HEK293 (cell line): ENCODE measurements around the gene ALG8.
A peak's percentile ranks its signal among the peaks of the same experiment; 100 is the strongest.

Experiments
- CTCF ChIA-PET: fragments of 350-600 bp; formaldehyde crosslinking; extraction: SDS; loops from one replicate; lab custom pipeline; 2021; ENCODE audit warnings: antibody characterized with exemption; lab: Yijun Ruan, JAX
- POLR2A ChIA-PET: fragments of 300-600 bp; formaldehyde crosslinking; extraction: SDS; loops from one replicate; lab custom pipeline; 2020; ENCODE audit warnings: antibody characterized with exemption, inconsistent platforms; lab: Yijun Ruan, JAX
- H3K27ac ChIP-seq: fragments of 200-500 bp; sonication (Bioruptor generic); 2 replicates; pipeline ENCODE4 v1.5.1; 2014; ENCODE audit warnings: low read depth, low read length, control low read depth, inconsistent platforms; ENCODE audit errors: extremely low read depth
- H3K36me3 ChIP-seq, 2 experiments: fragments of 200-500 bp in 1 of 2; sonication (Bioruptor generic) in 1 of 2; 1 replicate in 1 of 2; 2 replicates in 1 of 2; pipeline ENCODE4 v1.5.1; 2014 to 2017; ENCODE audit warnings: inconsistent platforms in 2 of 2, low read length in 2 of 2; ENCODE audit not compliant: control insufficient read depth in 2 of 2, insufficient read depth in 1 of 2
- H3K4me1 ChIP-seq: fragments of 200-500 bp; sonication (Bioruptor generic); 2 replicates; pipeline ENCODE4 v1.5.1; 2014; ENCODE audit warnings: mild to moderate bottlenecking, low read length, inconsistent platforms; ENCODE audit not compliant: control insufficient read depth, insufficient read depth
- H3K4me3 ChIP-seq: 2 replicates; pipeline ENCODE4 v1.5.1; 2011; ENCODE audit warnings: low read depth, mild to moderate bottlenecking, control low read depth, low read length, moderate library complexity
- H3K9me3 ChIP-seq: fragments of 200-500 bp; sonication (Bioruptor generic); 2 replicates; pipeline ENCODE4 v1.5.1; 2014; ENCODE audit warnings: low read depth, low read length, inconsistent platforms; ENCODE audit not compliant: control insufficient read depth, insufficient read depth
- EGR2 ChIP-seq: fragments of 450-650 bp; formaldehyde crosslinking; IDR thresholded peaks from 2 replicates; pipeline ENCODE4 v1.5.1; 2016; ENCODE audit warnings: low read depth, missing biosample characterization, missing genetic modification characterization
- GFI1B ChIP-seq: fragments of 450-650 bp; formaldehyde crosslinking; IDR thresholded peaks from 2 replicates; pipeline ENCODE4 v1.5.1; 2016; ENCODE audit warnings: missing biosample characterization, missing genetic modification characterization
- GLI2 ChIP-seq: fragments of 450-650 bp; formaldehyde crosslinking; IDR thresholded peaks from 2 replicates; pipeline ENCODE4; 2017; ENCODE audit warnings: missing biosample characterization, missing genetic modification characterization, low read depth, borderline replicate concordance
- KLF16 ChIP-seq: fragments of 450-650 bp; formaldehyde crosslinking; IDR thresholded peaks from 2 replicates; pipeline ENCODE4 v1.5.1; 2017; ENCODE audit warnings: missing biosample characterization, missing genetic modification characterization
- KLF8 ChIP-seq: fragments of 450-650 bp; formaldehyde crosslinking; IDR thresholded peaks from 2 replicates; pipeline ENCODE4 v1.5.1; 2016; ENCODE audit warnings: missing biosample characterization, missing genetic modification characterization
- REPIN1 ChIP-seq: fragments of 450-650 bp; formaldehyde crosslinking; IDR thresholded peaks from 2 replicates; pipeline ENCODE4 v1.5.1; 2017; ENCODE audit warnings: missing biosample characterization, missing genetic modification characterization, low read depth
- YY2 ChIP-seq: fragments of 450-650 bp; formaldehyde crosslinking; IDR thresholded peaks from 2 replicates; pipeline ENCODE4 v1.5.1; 2016; ENCODE audit warnings: missing biosample characterization, missing genetic modification characterization
- ZBTB1 ChIP-seq: fragments of 450-650 bp; formaldehyde crosslinking; IDR thresholded peaks from 2 replicates; pipeline ENCODE4 v1.5.1; 2016; ENCODE audit warnings: missing biosample characterization, missing genetic modification characterization
- ZNF114 ChIP-seq: fragments of 450-650 bp; formaldehyde crosslinking; IDR thresholded peaks from 2 replicates; pipeline ENCODE4 v1.5.0; 2017; ENCODE audit warnings: missing biosample characterization, missing genetic modification characterization
- ZNF184 ChIP-seq: fragments of 450-650 bp; IDR thresholded peaks from 2 replicates; pipeline ENCODE4 v1.5.1; 2018; ENCODE audit warnings: missing biosample characterization, mild to moderate bottlenecking, missing genetic modification characterization
- ZNF221 ChIP-seq: fragments of 450-650 bp; formaldehyde crosslinking; IDR thresholded peaks from 2 replicates; pipeline ENCODE4 v1.5.1; 2017; ENCODE audit warnings: missing biosample characterization, missing genetic modification characterization, borderline replicate concordance
- ZNF433 ChIP-seq: fragments of 450-650 bp; formaldehyde crosslinking; IDR thresholded peaks from 2 replicates; pipeline ENCODE4 v1.5.1; 2016; ENCODE audit warnings: missing biosample characterization, missing genetic modification characterization, low read depth
- ZNF514 ChIP-seq: fragments of 450-650 bp; formaldehyde crosslinking; IDR thresholded peaks from 2 replicates; pipeline ENCODE4 v1.5.1; 2016; ENCODE audit warnings: missing biosample characterization, missing genetic modification characterization
- ZNF529 ChIP-seq: fragments of 450-650 bp; formaldehyde crosslinking; IDR thresholded peaks from 2 replicates; pipeline ENCODE4 v1.5.1; 2017; ENCODE audit warnings: missing genetic modification characterization, missing biosample characterization; ENCODE audit not compliant: insufficient replicate concordance
- ZNF548 ChIP-seq: fragments of 450-650 bp; formaldehyde crosslinking; IDR thresholded peaks from 2 replicates; pipeline ENCODE4 v1.5.1; 2016; ENCODE audit warnings: missing biosample characterization, missing genetic modification characterization
- ZNF555 ChIP-seq: fragments of 450-650 bp; formaldehyde crosslinking; conservative IDR thresholded peaks from 2 replicates; pipeline ENCODE4 v1.5.1; 2017; ENCODE audit warnings: missing biosample characterization, mild to moderate bottlenecking, missing genetic modification characterization, inconsistent platforms
- ZNF561 ChIP-seq: fragments of 450-650 bp; IDR thresholded peaks from 2 replicates; pipeline ENCODE4 v1.5.1; 2018; ENCODE audit warnings: missing biosample characterization, missing genetic modification characterization, borderline replicate concordance
- ZNF585B ChIP-seq: fragments of 450-650 bp; formaldehyde crosslinking; IDR thresholded peaks from 2 replicates; pipeline ENCODE4 v1.5.1; 2016; ENCODE audit warnings: missing biosample characterization, missing genetic modification characterization
- ZNF660 ChIP-seq: fragments of 450-650 bp; IDR thresholded peaks from 2 replicates; pipeline ENCODE4 v1.5.1; 2018; ENCODE audit warnings: missing biosample characterization, mild to moderate bottlenecking, missing genetic modification characterization
- ZNF701 ChIP-seq: fragments of 450-650 bp; formaldehyde crosslinking; IDR thresholded peaks from 2 replicates; pipeline ENCODE4 v1.5.1; 2016; ENCODE audit warnings: missing biosample characterization, missing genetic modification characterization
- ZNF707 ChIP-seq: fragments of 450-650 bp; formaldehyde crosslinking; IDR thresholded peaks from 2 replicates; pipeline ENCODE4 v1.5.1; 2016; ENCODE audit warnings: missing biosample characterization, missing genetic modification characterization
- TF ChIP-seq, protein P1 (sequence below): fragments of 450-650 bp; formaldehyde crosslinking; IDR thresholded peaks from 2 replicates; pipeline ENCODE4 v1.5.1; 2016; ENCODE audit warnings: missing biosample characterization, missing genetic modification characterization
- TF ChIP-seq, protein P2 (sequence below): fragments of 450-650 bp; formaldehyde crosslinking; IDR thresholded peaks from 2 replicates; pipeline ENCODE4 v1.5.1; 2016; ENCODE audit warnings: missing biosample characterization, missing genetic modification characterization
- TF ChIP-seq, protein P3 (sequence below): fragments of 450-650 bp; formaldehyde crosslinking; IDR thresholded peaks from 2 replicates; pipeline ENCODE4 v1.5.0; 2017; ENCODE audit warnings: missing biosample characterization, missing genetic modification characterization, borderline replicate concordance
- TF ChIP-seq, protein P4 (sequence below): fragments of 450-650 bp; formaldehyde crosslinking; IDR thresholded peaks from 2 replicates; pipeline ENCODE4 v1.5.1; 2017; ENCODE audit warnings: missing biosample characterization, missing genetic modification characterization
- TF ChIP-seq, protein P5 (sequence below): fragments of 450-650 bp; formaldehyde crosslinking; IDR thresholded peaks from 2 replicates; pipeline ENCODE4 v1.5.1; 2016; ENCODE audit warnings: missing biosample characterization, missing genetic modification characterization

Gene ALG8

DNA sequence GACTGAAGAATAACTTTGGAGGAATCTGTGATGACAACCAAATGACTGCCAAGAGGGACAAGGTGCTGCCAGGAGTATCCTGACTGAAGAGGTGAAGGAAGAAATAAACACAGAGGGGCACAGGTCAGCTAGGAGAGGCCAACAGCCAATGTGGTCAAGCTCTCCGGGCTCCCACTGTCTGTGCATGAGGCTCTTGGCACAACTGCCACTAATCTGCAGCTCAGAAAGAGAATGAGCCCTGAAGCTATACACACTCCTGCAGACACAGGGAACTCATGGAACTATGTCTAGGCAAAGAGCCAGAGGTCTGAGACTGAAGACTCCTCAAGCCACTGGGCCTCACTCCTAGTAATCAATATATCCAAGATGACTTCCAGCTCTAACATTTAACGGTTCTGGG is 68.8 kb downstream of the ALG8 start:
- H3K4me1 ChIP-seq: no peaks in the 10 kb centered on the region
- peaks cover 8 to 54% of the 10 kb centered on the region in 2 experiments for H3K36me3 ChIP-seq
- POLR2A ChIA-PET: no interaction called here
- no peaks in the 10 kb centered on the region for H3K9me3 ChIP-seq
- TF ChIP-seq, protein P1, sequence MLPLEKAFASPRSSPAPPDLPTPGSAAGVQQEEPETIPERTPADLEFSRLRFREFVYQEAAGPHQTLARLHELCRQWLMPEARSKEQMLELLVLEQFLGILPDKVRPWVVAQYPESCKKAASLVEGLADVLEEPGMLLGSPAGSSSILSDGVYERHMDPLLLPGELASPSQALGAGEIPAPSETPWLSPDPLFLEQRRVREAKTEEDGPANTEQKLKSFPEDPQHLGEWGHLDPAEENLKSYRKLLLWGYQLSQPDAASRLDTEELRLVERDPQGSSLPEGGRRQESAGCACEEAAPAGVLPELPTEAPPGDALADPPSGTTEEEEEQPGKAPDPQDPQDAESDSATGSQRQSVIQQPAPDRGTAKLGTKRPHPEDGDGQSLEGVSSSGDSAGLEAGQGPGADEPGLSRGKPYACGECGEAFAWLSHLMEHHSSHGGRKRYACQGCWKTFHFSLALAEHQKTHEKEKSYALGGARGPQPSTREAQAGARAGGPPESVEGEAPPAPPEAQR (tag by site-specific recombination): no peak
- TF ChIP-seq ZNF114 (no peak), ZNF701 (tag by site-specific recombination) (no peak), ZNF433 (tag by site-specific recombination) (no peak), KLF16 (tag by site-specific recombination) (no peak), ZNF585B (tag by site-specific recombination) (no peak), REPIN1 (tag by site-specific recombination) (no peak), GLI2 (tag by site-specific recombination) (no peak), ZNF555 (tag by site-specific recombination) (no peak), EGR2 (no peak), ZNF221 (tag by site-specific recombination) (no peak)
- TF ChIP-seq, protein P2, sequence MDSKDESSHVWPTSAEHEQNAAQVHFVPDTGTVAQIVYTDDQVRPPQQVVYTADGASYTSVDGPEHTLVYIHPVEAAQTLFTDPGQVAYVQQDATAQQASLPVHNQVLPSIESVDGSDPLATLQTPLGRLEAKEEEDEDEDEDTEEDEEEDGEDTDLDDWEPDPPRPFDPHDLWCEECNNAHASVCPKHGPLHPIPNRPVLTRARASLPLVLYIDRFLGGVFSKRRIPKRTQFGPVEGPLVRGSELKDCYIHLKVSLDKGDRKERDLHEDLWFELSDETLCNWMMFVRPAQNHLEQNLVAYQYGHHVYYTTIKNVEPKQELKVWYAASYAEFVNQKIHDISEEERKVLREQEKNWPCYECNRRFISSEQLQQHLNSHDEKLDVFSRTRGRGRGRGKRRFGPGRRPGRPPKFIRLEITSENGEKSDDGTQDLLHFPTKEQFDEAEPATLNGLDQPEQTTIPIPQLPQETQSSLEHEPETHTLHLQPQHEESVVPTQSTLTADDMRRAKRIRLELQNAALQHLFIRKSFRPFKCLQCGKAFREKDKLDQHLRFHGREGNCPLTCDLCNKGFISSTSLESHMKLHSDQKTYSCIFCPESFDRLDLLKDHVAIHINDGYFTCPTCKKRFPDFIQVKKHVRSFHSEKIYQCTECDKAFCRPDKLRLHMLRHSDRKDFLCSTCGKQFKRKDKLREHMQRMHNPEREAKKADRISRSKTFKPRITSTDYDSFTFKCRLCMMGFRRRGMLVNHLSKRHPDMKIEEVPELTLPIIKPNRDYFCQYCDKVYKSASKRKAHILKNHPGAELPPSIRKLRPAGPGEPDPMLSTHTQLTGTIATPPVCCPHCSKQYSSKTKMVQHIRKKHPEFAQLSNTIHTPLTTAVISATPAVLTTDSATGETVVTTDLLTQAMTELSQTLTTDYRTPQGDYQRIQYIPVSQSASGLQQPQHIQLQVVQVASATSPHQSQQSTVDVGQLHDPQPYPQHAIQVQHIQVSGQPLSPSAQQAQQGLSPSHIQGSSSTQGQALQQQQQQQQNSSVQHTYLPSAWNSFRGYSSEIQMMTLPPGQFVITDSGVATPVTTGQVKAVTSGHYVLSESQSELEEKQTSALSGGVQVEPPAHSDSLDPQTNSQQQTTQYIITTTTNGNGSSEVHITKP: no peak
- H3K4me3 ChIP-seq: no peak overlapping the region
- CTCF ChIA-PET: interaction anchor here (0.6 to 1.4 kb wide), 5 partner anchors 8 to 494 kb away, joined by 3 to 10 read pairs (median 3); no protein-coding TSS in a partner anchor
- H3K27ac ChIP-seq: no peak overlapping the region

DNA sequence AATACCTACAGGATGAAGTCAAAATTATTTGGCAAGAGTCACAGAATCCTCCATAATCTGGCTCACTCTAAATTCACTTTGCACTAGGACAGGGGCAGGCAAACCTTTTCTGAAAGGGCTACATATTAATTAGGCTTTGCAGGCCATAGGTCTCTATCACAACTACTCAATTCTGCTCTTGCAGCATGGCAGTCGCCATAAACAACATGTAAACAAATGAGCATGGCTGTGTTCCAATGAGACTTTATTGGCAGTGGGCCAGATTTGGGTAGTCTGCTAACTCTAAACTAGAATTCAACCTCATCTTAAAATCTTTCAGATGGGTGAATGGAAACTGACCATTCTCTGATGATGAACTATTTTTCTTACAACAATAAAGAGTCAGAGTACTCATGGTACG is 70.0 kb downstream of the ALG8 start:
- CTCF ChIA-PET: interaction anchor here (1.7 kb wide), 1 partner anchor 495 kb away, joined by 6 read pairs; no protein-coding TSS in a partner anchor
- Histone ChIP-seq H3K27ac (no peak overlapping the region), H3K9me3 (no peaks in the 10 kb centered on the region), H3K36me3 (peaks cover 8 to 51% of the 10 kb centered on the region in 2 experiments), H3K4me1 (no peaks in the 10 kb centered on the region), H3K4me3 (no peak overlapping the region)
- POLR2A ChIA-PET: no interaction called here
- TF ChIP-seq ZNF707: no peak
- no peak for TF ChIP-seq ZNF548
- no peak for TF ChIP-seq KLF8 (tag by site-specific recombination)
- TF ChIP-seq ZNF561: no peak
- TF ChIP-seq ZNF184 (tag by site-specific recombination): 0 out of 2 replicates have a peak, but pooled peaks have one; percentile 68
- TF ChIP-seq, protein P3, sequence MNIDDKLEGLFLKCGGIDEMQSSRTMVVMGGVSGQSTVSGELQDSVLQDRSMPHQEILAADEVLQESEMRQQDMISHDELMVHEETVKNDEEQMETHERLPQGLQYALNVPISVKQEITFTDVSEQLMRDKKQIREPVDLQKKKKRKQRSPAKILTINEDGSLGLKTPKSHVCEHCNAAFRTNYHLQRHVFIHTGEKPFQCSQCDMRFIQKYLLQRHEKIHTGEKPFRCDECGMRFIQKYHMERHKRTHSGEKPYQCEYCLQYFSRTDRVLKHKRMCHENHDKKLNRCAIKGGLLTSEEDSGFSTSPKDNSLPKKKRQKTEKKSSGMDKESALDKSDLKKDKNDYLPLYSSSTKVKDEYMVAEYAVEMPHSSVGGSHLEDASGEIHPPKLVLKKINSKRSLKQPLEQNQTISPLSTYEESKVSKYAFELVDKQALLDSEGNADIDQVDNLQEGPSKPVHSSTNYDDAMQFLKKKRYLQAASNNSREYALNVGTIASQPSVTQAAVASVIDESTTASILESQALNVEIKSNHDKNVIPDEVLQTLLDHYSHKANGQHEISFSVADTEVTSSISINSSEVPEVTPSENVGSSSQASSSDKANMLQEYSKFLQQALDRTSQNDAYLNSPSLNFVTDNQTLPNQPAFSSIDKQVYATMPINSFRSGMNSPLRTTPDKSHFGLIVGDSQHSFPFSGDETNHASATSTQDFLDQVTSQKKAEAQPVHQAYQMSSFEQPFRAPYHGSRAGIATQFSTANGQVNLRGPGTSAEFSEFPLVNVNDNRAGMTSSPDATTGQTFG (tag by site-specific recombination): no peak
- TF ChIP-seq, protein P4, sequence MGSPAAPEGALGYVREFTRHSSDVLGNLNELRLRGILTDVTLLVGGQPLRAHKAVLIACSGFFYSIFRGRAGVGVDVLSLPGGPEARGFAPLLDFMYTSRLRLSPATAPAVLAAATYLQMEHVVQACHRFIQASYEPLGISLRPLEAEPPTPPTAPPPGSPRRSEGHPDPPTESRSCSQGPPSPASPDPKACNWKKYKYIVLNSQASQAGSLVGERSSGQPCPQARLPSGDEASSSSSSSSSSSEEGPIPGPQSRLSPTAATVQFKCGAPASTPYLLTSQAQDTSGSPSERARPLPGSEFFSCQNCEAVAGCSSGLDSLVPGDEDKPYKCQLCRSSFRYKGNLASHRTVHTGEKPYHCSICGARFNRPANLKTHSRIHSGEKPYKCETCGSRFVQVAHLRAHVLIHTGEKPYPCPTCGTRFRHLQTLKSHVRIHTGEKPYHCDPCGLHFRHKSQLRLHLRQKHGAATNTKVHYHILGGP (tag by site-specific recombination): 0 out of 2 replicates have a peak, but pooled peaks have one; percentile 19
- TF ChIP-seq YY2: no peak
- no peak for TF ChIP-seq ZNF529 (tag by site-specific recombination)
- TF ChIP-seq ZNF660 (tag by site-specific recombination): 0 out of 2 replicates have a peak, but pooled peaks have one; percentile 21
- no peak for TF ChIP-seq GFI1B
- TF ChIP-seq ZNF514 (tag by site-specific recombination): no peak
- TF ChIP-seq, protein P5, sequence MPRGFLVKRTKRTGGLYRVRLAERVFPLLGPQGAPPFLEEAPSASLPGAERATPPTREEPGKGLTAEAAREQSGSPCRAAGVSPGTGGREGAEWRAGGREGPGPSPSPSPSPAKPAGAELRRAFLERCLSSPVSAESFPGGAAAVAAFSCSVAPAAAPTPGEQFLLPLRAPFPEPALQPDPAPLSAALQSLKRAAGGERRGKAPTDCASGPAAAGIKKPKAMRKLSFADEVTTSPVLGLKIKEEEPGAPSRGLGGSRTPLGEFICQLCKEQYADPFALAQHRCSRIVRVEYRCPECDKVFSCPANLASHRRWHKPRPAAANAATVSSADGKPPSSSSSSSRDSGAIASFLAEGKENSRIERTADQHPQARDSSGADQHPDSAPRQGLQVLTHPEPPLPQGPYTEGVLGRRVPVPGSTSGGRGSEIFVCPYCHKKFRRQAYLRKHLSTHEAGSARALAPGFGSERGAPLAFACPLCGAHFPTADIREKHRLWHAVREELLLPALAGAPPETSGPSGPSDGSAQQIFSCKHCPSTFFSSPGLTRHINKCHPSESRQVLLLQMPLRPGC (tag by site-specific recombination): no peak
- TF ChIP-seq ZBTB1: no peak
